Psoas muscle (tissue), 8 donors: ENCODE results near the gene AARS1. TPM values are rescaled to one million over a fixed set of nuclear protein-coding genes. Genes with fewer than 3 reads are reported as not detected.
"Not testable (repeated sequence)": the region's sequence is repeated elsewhere in the genome, so short reads cannot be mapped to it uniquely, and the experiment has no call there.

Experiments used
- ATAC-seq, 4 donors: fragments of 200-7000 bp; cut with Tn5 transposase; one replicate each; pipeline ENCODE4 v1.9.1; 2020; ENCODE audit warnings: moderate library complexity in 3 of 4, mild to moderate bottlenecking in 2 of 4
- DNase-seq, 2 donors: peaks; one replicate each; pipeline ENCODE4 v3.0.0-alpha.2; 2020
- H3K27ac ChIP-seq: fragments of 200-600 bp; one replicate; pipeline ENCODE4 v1.8.0; 2022
- H3K27me3 ChIP-seq, 3 donors: fragments of 200-600 bp in 1 of 3; one replicate each; pipeline versions ENCODE4 v1.6.1 to v1.8.0; 2013 to 2022; ENCODE audit warnings: low read length in 2 of 3, mild to moderate bottlenecking in 2 of 3, moderate library complexity in 1 of 3; ENCODE audit not compliant: insufficient read depth in 3 of 3
- H3K36me3 ChIP-seq, 2 donors: fragments of 200-600 bp in 1 of 2; one replicate each; pipeline versions ENCODE4 v1.6.1 to v1.8.0; 2013 to 2022; ENCODE audit warnings: low read depth in 1 of 2, mild to moderate bottlenecking in 1 of 2, moderate library complexity in 1 of 2; ENCODE audit not compliant: insufficient read depth in 1 of 2
- H3K4me1 ChIP-seq: fragments of 200-600 bp; one replicate; pipeline ENCODE4 v1.8.0; 2022
- H3K4me3 ChIP-seq: fragments of 200-600 bp; one replicate; pipeline ENCODE4 v1.8.0; 2022; ENCODE audit warnings: mild to moderate bottlenecking
- H3K9me3 ChIP-seq: fragments of 200-600 bp; one replicate; pipeline ENCODE4 v1.8.0; 2022
- CTCF ChIP-seq: fragments of 200-600 bp; IDR thresholded peaks from one replicate; pipeline ENCODE4 v1.8.0; 2022; ENCODE audit warnings: antibody characterized with exemption
- WGBS, 3 donors: extraction: QIAGEN DNeasy Blood & Tissue Kit; methylation state at CpG; one replicate each; pipeline versions ENCODE4 v1.1.6 to v1.1.7; 2013; 5-methylcytosine and 5-hydroxymethylcytosine counted together
- intact Hi-C, 2 donors: fragments of 100-400 bp; cut with DNase I; formaldehyde crosslinking; loops; one replicate each; pipeline versions ENCODE4 v1.11.0 to v1.14.2; 2022
- polyA plus RNA-seq, 3 donors: library from polyadenylated mRNA; stranded (reverse); fragments of 200-250 nt; gene quantifications; one replicate each; pipeline ENCODE4 v1.2.3, GENCODE V29; 2013
- total RNA-seq, 4 donors: library from RNA; stranded (reverse); fragmentation: NEBNext Ultra II Directional in 2 of 4; extraction: Animal tissue kit (Norgen Biotek cat#: 25700) in 2 of 4; gene quantifications; one replicate each; pipeline versions ENCODE4 v1.2.1 to v1.2.4, GENCODE V29; 2021 to 2023
- donor health status: healthy with polysubstance abuse.
- donor health status: DM: no; HTN: no; CAD: no; lungs with moderate emphysema.
- donor health status: Bipolar disorder and iron deficiency.
- donor health status: healthy.
- donor health status: DM: yes; HTN: yes; CAD: no.
- donor health status: DM: no; HTN: no; CAD: no.
- donor health status: DM: no; HTN: no; CAD: no.
- donor health status: DM: yes; HTN: yes; CAD: no.

The AARS1 gene
- total and polyA plus RNA-seq, 7 donors: 37.4 to 86.3 (median 63.9) TPM

- Histone ChIP-seq H3K36me3 (peaks cover 24 to 100% of the 10 kb centered on the region in 2 donors), H3K27me3 (no peaks in the 10 kb centered on the region), H3K4me3 (no peak overlapping the region), H3K27ac (no peak overlapping the region), H3K4me1 (no peaks in the 10 kb centered on the region), H3K9me3 (no peaks in the 10 kb centered on the region)
- TF ChIP-seq CTCF: peak; percentile 47
- 55 to 60% (median 57%) methylated on average over 6 of the region's 6 CpGs for WGBS, 3 donors
- intact Hi-C loops: loop anchor here in 1 of 2 donors (10.0 kb wide), 1 partner anchor 113 kb away; no protein-coding TSS in a partner anchor
- peak in 1 of 4 donors; percentile 47 for ATAC-seq
- peak in 1 of 2 donors; percentile 26 for DNase-seq
These were observed 21.8 kb downstream of the AARS1 start for GRCh38 chr16:70267516-70267915.

GRCh38 chr16:70259903-70260302 lies 29.4 kb downstream of the AARS1 start:
- DNase-seq, H3K4me1 ChIP-seq, H3K27me3 ChIP-seq, ATAC-seq, H3K4me3 ChIP-seq, H3K27ac ChIP-seq, H3K9me3 ChIP-seq: not testable (repeated sequence)
- 86 to 92% (median 91%) methylated on average over 3 to 5 of the region's 6 CpGs for WGBS, 3 donors
- H3K36me3 ChIP-seq: peaks cover 13 to 100% of the 10 kb centered on the region in 2 donors
- intact Hi-C loops: loop anchor here in 1 of 2 donors (10.0 kb wide), 1 partner anchor 105 kb away; no protein-coding TSS in a partner anchor

- H3K9me3 ChIP-seq: no peaks in the 10 kb centered on the region
- intact Hi-C loops: no loop called here
- ATAC-seq: no peak
- peaks cover 9 to 100% of the 10 kb centered on the region in 2 donors for H3K36me3 ChIP-seq
- H3K4me3 ChIP-seq: no peak overlapping the region
- H3K27me3 ChIP-seq: no peaks in the 10 kb centered on the region
- TF ChIP-seq CTCF: no peak
- H3K27ac ChIP-seq: no peak overlapping the region
- DNase-seq: no peak
- no peaks in the 10 kb centered on the region for H3K4me1 ChIP-seq
- WGBS, 3 donors: 95 to 99% (median 96%) methylated on average over 10 of the region's 10 CpGs
These were observed 30.4 kb downstream of the AARS1 start for GRCh38 chr16:70258946-70259345.

GRCh38 chr16:70258065-70258464 lies 31.2 kb downstream of the AARS1 start:
- WGBS, 3 donors: 91 to 95% (median 92%) methylated on average over 14 of the region's 14 CpGs
- intact Hi-C loops: no loop called here
- Histone ChIP-seq H3K4me1 (no peaks in the 10 kb centered on the region), H3K9me3 (no peaks in the 10 kb centered on the region), H3K4me3 (no peak overlapping the region), H3K27ac (no peak overlapping the region), H3K27me3 (no peaks in the 10 kb centered on the region), H3K36me3 (peaks cover 14 to 100% of the 10 kb centered on the region in 2 donors)
- DNase-seq: no peak
- TF ChIP-seq CTCF: no peak
- ATAC-seq: no peak

- no peaks in the 10 kb centered on the region for H3K4me1 ChIP-seq
- no peak for TF ChIP-seq CTCF
- DNase-seq (no peak), ATAC-seq (no peak)
- no peaks in the 10 kb centered on the region for H3K9me3 ChIP-seq
- WGBS, 3 donors: 69 to 83% (median 74%) methylated on average over 4 of the region's 4 CpGs
- H3K27ac ChIP-seq: no peak overlapping the region
- peaks cover 18 to 100% of the 10 kb centered on the region in 2 donors for H3K36me3 ChIP-seq
- H3K27me3 ChIP-seq: no peaks in the 10 kb centered on the region
- H3K4me3 ChIP-seq: no peak overlapping the region
- intact Hi-C loops: no loop called here
These were observed 31.9 kb downstream of the AARS1 start for GRCh38 chr16:70257391-70257790.
